ENCODE results near the gene CAST.
A peak's percentile ranks its signal among the peaks of the same experiment; 100 is the strongest.

The CAST gene

DNA sequence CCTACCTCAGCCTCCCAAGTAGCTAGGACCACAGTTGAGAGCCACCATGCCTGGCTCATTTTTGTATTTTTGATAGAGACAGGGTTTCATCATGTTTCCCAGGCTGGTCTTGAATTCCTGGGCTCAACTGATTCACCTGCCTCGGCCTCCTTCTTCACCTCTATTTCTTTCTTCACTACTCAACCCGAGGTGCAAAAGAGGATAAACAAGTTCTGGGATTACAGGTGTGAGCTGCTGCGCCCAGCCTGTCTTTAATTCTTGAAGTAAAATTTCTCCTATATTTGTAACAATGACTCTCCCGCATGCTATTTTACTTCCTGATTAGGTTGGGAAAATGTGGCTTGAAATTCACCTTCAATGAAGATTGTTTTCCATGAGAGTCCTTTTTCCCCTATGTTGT, 46.4 kb downstream of the CAST start:
- peaks cover 7% of the 10 kb centered on the region for H3K4me1 ChIP-seq (ENCODE audit: control insufficient read depth, insufficient read depth, low read length)

DNA sequence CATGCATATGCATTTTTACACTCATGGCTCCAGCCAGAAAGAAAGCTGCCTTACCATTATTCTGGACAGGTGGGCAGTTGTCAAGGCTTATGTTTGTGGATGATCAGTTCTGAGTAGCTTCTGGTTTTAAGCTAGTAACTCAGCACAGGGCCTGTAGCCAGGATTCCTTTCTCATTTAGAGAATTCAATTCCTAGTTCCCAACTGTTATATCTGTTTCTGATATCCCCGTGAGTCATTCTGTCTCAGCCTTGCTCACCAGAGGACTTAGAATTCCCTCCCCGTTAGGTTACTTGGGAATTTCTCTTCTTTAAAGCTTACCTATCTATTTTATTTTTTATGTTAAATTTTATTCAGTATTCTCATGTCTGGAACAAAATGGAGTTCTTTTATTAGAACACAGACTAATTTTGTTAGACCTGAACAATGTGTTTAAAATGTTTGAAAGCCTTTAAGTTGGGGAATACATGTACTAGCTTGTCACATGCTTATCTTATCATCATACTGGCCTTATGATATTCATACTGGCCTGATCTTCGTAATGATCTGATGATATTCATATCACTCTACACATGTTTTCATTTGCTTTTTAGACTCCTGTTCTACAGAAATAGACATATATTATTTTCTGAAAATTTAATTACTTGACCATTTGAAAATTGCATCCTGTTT, 47.1 kb downstream of the CAST start:
- Histone ChIP-seq H3K4me1 (ENCODE audit: control insufficient read depth, insufficient read depth, low read length) (no peaks in the 10 kb centered on the region), H3K27ac (ENCODE audit: extremely low read depth, low read depth, low read length) (no peak overlapping the region), H3K4me3 (ENCODE audit: low read depth, low read length) (no peak overlapping the region), H3K9me3 (ENCODE audit: control insufficient read depth, insufficient read depth, low read depth, low read length) (no peaks in the 10 kb centered on the region), H3K36me3 (ENCODE audit: control insufficient read depth in 2 of 2, insufficient read depth in 1 of 2, low read length in 2 of 2) (no peaks in the 10 kb centered on the region)
- ChIA-PET CTCF (interaction anchor here (0.6 to 1.5 kb wide), 2 partner anchors 21 to 43 kb away, joined by 3 to 6 read pairs; no protein-coding TSS in a partner anchor), POLR2A (no interaction called here)
- TF ChIP-seq, protein P1, sequence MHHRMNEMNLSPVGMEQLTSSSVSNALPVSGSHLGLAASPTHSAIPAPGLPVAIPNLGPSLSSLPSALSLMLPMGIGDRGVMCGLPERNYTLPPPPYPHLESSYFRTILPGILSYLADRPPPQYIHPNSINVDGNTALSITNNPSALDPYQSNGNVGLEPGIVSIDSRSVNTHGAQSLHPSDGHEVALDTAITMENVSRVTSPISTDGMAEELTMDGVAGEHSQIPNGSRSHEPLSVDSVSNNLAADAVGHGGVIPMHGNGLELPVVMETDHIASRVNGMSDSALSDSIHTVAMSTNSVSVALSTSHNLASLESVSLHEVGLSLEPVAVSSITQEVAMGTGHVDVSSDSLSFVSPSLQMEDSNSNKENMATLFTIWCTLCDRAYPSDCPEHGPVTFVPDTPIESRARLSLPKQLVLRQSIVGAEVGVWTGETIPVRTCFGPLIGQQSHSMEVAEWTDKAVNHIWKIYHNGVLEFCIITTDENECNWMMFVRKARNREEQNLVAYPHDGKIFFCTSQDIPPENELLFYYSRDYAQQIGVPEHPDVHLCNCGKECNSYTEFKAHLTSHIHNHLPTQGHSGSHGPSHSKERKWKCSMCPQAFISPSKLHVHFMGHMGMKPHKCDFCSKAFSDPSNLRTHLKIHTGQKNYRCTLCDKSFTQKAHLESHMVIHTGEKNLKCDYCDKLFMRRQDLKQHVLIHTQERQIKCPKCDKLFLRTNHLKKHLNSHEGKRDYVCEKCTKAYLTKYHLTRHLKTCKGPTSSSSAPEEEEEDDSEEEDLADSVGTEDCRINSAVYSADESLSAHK (tag by site-specific recombination; IDR thresholded peaks at IDR 0.05): 0 out of 2 replicates have a peak, but pooled peaks have one; percentile 16
- TF ChIP-seq IKZF3 (tag by site-specific recombination; IDR thresholded peaks at IDR 0.05): no peak

More for the DNA sequence above, 46.4 kb downstream of the CAST start:
- H3K4me3 ChIP-seq (ENCODE audit: low read depth, low read length): no peak overlapping the region
- no peaks in the 10 kb centered on the region for H3K36me3 ChIP-seq (ENCODE audit: control insufficient read depth in 2 of 2, insufficient read depth in 1 of 2, low read length in 2 of 2)
- CTCF ChIA-PET: no interaction called here
- TF ChIP-seq, protein P2, sequence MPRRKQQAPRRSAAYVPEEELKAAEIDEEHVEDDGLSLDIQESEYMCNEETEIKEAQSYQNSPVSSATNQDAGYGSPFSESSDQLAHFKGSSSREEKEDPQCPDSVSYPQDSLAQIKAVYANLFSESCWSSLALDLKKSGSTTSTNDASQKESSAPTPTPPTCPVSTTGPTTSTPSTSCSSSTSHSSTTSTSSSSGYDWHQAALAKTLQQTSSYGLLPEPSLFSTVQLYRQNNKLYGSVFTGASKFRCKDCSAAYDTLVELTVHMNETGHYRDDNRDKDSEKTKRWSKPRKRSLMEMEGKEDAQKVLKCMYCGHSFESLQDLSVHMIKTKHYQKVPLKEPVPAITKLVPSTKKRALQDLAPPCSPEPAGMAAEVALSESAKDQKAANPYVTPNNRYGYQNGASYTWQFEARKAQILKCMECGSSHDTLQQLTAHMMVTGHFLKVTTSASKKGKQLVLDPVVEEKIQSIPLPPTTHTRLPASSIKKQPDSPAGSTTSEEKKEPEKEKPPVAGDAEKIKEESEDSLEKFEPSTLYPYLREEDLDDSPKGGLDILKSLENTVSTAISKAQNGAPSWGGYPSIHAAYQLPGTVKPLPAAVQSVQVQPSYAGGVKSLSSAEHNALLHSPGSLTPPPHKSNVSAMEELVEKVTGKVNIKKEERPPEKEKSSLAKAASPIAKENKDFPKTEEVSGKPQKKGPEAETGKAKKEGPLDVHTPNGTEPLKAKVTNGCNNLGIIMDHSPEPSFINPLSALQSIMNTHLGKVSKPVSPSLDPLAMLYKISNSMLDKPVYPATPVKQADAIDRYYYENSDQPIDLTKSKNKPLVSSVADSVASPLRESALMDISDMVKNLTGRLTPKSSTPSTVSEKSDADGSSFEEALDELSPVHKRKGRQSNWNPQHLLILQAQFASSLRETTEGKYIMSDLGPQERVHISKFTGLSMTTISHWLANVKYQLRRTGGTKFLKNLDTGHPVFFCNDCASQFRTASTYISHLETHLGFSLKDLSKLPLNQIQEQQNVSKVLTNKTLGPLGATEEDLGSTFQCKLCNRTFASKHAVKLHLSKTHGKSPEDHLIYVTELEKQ (tag by site-specific recombination; IDR thresholded peaks at IDR 0.05; ENCODE audit: borderline replicate concordance): no peak
- no peak for TF ChIP-seq ZNF266 (tag by site-specific recombination; IDR thresholded peaks at IDR 0.05; ENCODE audit: low read depth)
- no peaks in the 10 kb centered on the region for H3K9me3 ChIP-seq (ENCODE audit: control insufficient read depth, insufficient read depth, low read depth, low read length)
- POLR2A ChIA-PET: no interaction called here
- no peak overlapping the region for H3K27ac ChIP-seq (ENCODE audit: extremely low read depth, low read depth, low read length)

DNA sequence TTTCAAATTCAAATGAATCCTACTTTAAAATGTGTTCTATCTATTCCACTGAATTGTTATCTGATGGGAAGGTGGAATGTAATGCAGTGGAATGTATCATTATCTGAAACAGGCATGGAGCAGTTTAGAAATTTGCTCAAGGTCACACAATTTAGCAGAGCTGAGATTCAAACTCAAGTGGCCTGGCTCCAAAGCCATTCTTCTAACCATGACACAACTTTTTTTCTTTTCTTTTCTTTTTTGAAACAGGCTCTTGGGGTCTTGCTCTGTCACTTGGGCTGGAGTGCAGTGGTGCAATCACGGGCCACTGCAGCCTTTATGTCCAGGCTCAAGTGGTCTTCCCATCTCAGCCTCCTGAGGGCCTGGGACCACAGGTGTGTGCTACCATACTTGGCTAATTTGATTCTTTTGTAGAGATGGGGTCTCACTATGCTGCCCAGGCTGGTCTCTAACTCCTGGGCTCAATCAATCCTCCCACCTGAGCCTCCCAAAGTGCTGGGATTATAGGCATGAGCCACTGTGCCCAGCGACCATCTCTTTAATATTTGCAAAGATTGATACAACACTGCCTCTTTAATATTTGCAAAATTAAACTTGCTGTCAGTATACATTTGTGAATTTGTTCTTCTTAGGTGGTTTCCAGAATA, 50.0 kb downstream of the CAST start:
- TF ChIP-seq ZNF114 (tag by site-specific recombination; IDR thresholded peaks at IDR 0.05) (no peak), ZNF121 (tag by site-specific recombination; IDR thresholded peaks at IDR 0.05) (peak; percentile 69; the same call in 1 of the 2 replicates), ZNF521 (tag by site-specific recombination; IDR thresholded peaks at IDR 0.05) (no peak), ZNF473 (tag by site-specific recombination; IDR thresholded peaks at IDR 0.05) (no peak)
- POLR2A ChIA-PET: no interaction called here
- CTCF ChIA-PET: no interaction called here

DNA sequence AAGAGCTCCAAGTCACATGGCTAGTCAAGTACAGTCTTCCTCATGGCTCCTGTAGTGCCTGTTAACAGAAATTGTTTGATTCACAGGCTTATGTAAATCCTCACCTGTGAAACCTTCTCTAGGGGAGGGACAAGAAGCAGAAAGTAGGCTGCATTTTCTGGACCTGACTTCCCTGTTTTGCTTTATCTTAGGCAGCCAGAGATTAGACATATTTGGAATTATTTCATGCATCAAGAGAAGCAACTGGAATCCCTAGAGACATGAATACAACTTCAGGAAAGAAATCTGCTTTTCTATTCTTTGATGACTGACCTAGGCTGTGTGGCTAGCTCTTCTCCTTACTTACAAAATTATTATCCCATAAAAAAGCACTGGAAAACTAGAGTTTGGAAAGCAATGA, 52.3 kb downstream of the CAST start:
- TF ChIP-seq, protein P3, sequence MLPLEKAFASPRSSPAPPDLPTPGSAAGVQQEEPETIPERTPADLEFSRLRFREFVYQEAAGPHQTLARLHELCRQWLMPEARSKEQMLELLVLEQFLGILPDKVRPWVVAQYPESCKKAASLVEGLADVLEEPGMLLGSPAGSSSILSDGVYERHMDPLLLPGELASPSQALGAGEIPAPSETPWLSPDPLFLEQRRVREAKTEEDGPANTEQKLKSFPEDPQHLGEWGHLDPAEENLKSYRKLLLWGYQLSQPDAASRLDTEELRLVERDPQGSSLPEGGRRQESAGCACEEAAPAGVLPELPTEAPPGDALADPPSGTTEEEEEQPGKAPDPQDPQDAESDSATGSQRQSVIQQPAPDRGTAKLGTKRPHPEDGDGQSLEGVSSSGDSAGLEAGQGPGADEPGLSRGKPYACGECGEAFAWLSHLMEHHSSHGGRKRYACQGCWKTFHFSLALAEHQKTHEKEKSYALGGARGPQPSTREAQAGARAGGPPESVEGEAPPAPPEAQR (tag by site-specific recombination; IDR thresholded peaks at IDR 0.05): no peak
- TF ChIP-seq ZNF157 (tag by site-specific recombination; IDR thresholded peaks at IDR 0.05): no peak
- no peak for TF ChIP-seq ZFP41 (tag by site-specific recombination; IDR thresholded peaks at IDR 0.05; ENCODE audit: borderline replicate concordance)
- no peak for TF ChIP-seq ZNF174 (tag by site-specific recombination; IDR thresholded peaks at IDR 0.05)
- TF ChIP-seq ZNF521 (tag by site-specific recombination; IDR thresholded peaks at IDR 0.05): no peak
- no peak for TF ChIP-seq ZNF530 (tag by site-specific recombination; IDR thresholded peaks at IDR 0.05; ENCODE audit: low read depth)
- TF ChIP-seq, protein P1 (tag by site-specific recombination; IDR thresholded peaks at IDR 0.05): no peak
- H3K36me3 ChIP-seq (ENCODE audit: control insufficient read depth in 2 of 2, insufficient read depth in 1 of 2, low read length in 2 of 2): no peaks in the 10 kb centered on the region
- POLR2A ChIA-PET: interaction anchor here (2.0 kb wide), 1 partner anchor 12 kb away, joined by 12 read pairs; no protein-coding TSS in a partner anchor
- peaks cover 13% of the 10 kb centered on the region for H3K4me1 ChIP-seq (ENCODE audit: control insufficient read depth, insufficient read depth, low read length)
- H3K9me3 ChIP-seq (ENCODE audit: control insufficient read depth, insufficient read depth, low read depth, low read length): no peaks in the 10 kb centered on the region
- CTCF ChIA-PET: interaction anchor here (0.5 to 1.3 kb wide), 8 partner anchors 12 to 929 kb away, joined by 3 to 7 read pairs (median 4); no protein-coding TSS in a partner anchor
- H3K4me3 ChIP-seq (ENCODE audit: low read depth, low read length): no peak overlapping the region
- no peak overlapping the region for H3K27ac ChIP-seq (ENCODE audit: extremely low read depth, low read depth, low read length)

More for the DNA sequence above, 50.0 kb downstream of the CAST start:
- Histone ChIP-seq H3K27ac (ENCODE audit: extremely low read depth, low read depth, low read length) (no peak overlapping the region), H3K4me3 (ENCODE audit: low read depth, low read length) (no peak overlapping the region), H3K9me3 (ENCODE audit: control insufficient read depth, insufficient read depth, low read depth, low read length) (no peaks in the 10 kb centered on the region), H3K36me3 (ENCODE audit: control insufficient read depth in 2 of 2, insufficient read depth in 1 of 2, low read length in 2 of 2) (no peaks in the 10 kb centered on the region), H3K4me1 (ENCODE audit: control insufficient read depth, insufficient read depth, low read length) (peaks cover 13% of the 10 kb centered on the region)

Measured in HEK293 (cell line).